Heart right ventricle (tissue), 16 donors: ENCODE measurements around the gene CCDC124. TPM values are rescaled to one million over a fixed set of nuclear protein-coding genes. Genes with fewer than 3 reads are reported as not detected.

ENCODE experiments used
- ATAC-seq, 8 donors: fragments of 200-7000 bp; cut with Tn5 transposase; one replicate each; pipeline ENCODE4 v1.9.1; 2020; ENCODE audit warnings: mild to moderate bottlenecking in 8 of 8, moderate library complexity in 8 of 8, moderate number of reproducible peaks in 1 of 8
- DNase-seq, 2 donors: peaks; one replicate each; pipeline ENCODE4 v3.0.0-alpha.2; 2020
- H3K27ac ChIP-seq, 10 donors: fragments of 200-600 bp; sonication (generic) in 2 of 10; one replicate each; pipeline versions ENCODE4 v1.5.0 to v1.8.0; 2020 to 2022; ENCODE audit warnings: mild to moderate bottlenecking in 3 of 10
- H3K27me3 ChIP-seq, 7 donors: fragments of 200-600 bp; one replicate each; pipeline ENCODE4 v1.8.0; 2021 to 2022; ENCODE audit warnings: mild to moderate bottlenecking in 2 of 7
- H3K36me3 ChIP-seq, 9 donors: fragments of 200-600 bp; sonication (generic) in 1 of 9; one replicate each; pipeline versions ENCODE4 v1.5.0 to v1.8.0; 2020 to 2022; ENCODE audit warnings: mild to moderate bottlenecking in 2 of 9
- H3K4me1 ChIP-seq, 9 donors: fragments of 200-600 bp; sonication (generic) in 1 of 9; one replicate each; pipeline versions ENCODE4 v1.5.0 to v1.8.0; 2020 to 2022; ENCODE audit warnings: mild to moderate bottlenecking in 4 of 9
- H3K4me3 ChIP-seq, 10 donors: fragments of 200-600 bp; sonication (generic) in 2 of 10; one replicate each; pipeline versions ENCODE4 v1.5.0 to v1.8.0; 2020 to 2022; ENCODE audit warnings: mild to moderate bottlenecking in 7 of 10, moderate library complexity in 2 of 10
- H3K9me3 ChIP-seq, 11 donors: fragments of 200-600 bp in 10 of 11; sonication (generic) in 2 of 11; one replicate each; pipeline versions ENCODE4 v1.5.0 to v1.8.0; 2013 to 2022; ENCODE audit warnings: mild to moderate bottlenecking in 2 of 11, control low read depth in 1 of 11, moderate library complexity in 1 of 11
- WGBS, 2 donors: extraction: QIAGEN DNeasy Blood & Tissue Kit; methylation state at CpG; one replicate each; pipeline ENCODE4 v1.1.7; 2013; ENCODE audit warnings: inconsistent platforms in 1 of 2; 5-methylcytosine and 5-hydroxymethylcytosine counted together
- intact Hi-C, 10 donors: fragments of 100-400 bp; cut with DNase I; formaldehyde crosslinking; loops; one replicate each; pipeline versions ENCODE4 v1.11.1 to v1.14.2; 2022
- polyA plus RNA-seq, 2 donors: library from polyadenylated mRNA; stranded (reverse); fragments of 200-250 nt; gene quantifications; one replicate each; pipeline ENCODE4 v1.2.3, GENCODE V29; 2013
- total RNA-seq, 10 donors: library from RNA; stranded (reverse); fragmentation: NEBNext Ultra II Directional in 3 of 10; extraction: Animal tissue kit (Norgen Biotek cat#: 25700) in 3 of 10; gene quantifications; one replicate each; pipeline versions ENCODE4 v1.2.1 to v1.2.4, GENCODE V29; 2021 to 2023
- TF ChIP-seq, protein P1 (sequence below), 9 donors: fragments of 200-600 bp; sonication (generic) in 2 of 9; IDR thresholded peaks; one replicate each; pipeline versions ENCODE4 v1.5.0 to v1.8.0; 2021 to 2022; ENCODE audit warnings: antibody characterized with exemption in 9 of 9, mild to moderate bottlenecking in 5 of 9, moderate library complexity in 1 of 9
- donor health status: Arrhythmogenic right ventricular cardiomyopathy.
- donor health status: ischemic (EF 13 %, LVEDD 7.1; RV severe dilation, severe dysfunction).
- donor health status: healthy with polysubstance abuse.
- donor health status: DM: no; HTN: yes; CAD: no.
- donor health status: DM: no; HTN: no; CAD: no.
- donor health status: ischemic (EF 25% LVEDD 6.9; RV normal size, moderate dysfunction).
- donor health status: ischemic (EF 25% LVEDD 5.7; RV mildly dilated, moderate dysfunction).
- donor health status: healthy.
- donor health status: DM: yes; HTN: yes; CAD: no.
- donor health status: Ischemic cardiomyopathy.
- donor health status: ischemic (EF 35%, LVEDD 5.7; RV mildly dilated, moderate dysfunction).
- donor health status: nonischemic (EF 11% LVEDD 7.7; RV severe dilation, severe dysfunction).
- donor health status: DM: yes; HTN: yes; CAD: no.
- donor health status: PGD.
- donor health status: ischemic (EF 29% LVEDD 5.4; RV normal size, mild dysfunction).
- donor health status: nonischemic (EF 23%, LVEDD 6.1; RV moderate dilation, normal function).

CCDC124 gene
- total and polyA plus RNA-seq, 12 donors, result 52.0 to 240 (median 66.2) TPM

DNA sequence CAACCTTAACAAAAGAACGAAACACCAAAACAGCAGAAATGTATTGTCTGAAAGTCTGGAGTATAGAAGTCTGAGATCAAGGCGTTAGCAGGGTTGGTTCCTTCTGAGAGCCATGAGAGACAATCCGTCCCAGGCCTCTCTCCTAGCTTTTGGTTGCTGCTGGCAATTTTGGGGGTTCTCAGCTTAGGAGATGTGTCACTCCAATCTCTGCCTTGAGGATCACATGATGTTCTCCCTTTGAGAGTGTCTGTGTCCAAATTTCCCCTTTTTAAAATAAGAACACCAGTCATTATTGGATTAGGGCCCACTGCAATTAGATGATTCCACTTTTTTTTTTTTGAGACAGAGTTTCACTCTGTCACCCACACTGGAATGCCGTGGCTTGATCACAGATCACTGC lies 44.2 kb downstream of the CCDC124 start:
- TF ChIP-seq, protein P1, sequence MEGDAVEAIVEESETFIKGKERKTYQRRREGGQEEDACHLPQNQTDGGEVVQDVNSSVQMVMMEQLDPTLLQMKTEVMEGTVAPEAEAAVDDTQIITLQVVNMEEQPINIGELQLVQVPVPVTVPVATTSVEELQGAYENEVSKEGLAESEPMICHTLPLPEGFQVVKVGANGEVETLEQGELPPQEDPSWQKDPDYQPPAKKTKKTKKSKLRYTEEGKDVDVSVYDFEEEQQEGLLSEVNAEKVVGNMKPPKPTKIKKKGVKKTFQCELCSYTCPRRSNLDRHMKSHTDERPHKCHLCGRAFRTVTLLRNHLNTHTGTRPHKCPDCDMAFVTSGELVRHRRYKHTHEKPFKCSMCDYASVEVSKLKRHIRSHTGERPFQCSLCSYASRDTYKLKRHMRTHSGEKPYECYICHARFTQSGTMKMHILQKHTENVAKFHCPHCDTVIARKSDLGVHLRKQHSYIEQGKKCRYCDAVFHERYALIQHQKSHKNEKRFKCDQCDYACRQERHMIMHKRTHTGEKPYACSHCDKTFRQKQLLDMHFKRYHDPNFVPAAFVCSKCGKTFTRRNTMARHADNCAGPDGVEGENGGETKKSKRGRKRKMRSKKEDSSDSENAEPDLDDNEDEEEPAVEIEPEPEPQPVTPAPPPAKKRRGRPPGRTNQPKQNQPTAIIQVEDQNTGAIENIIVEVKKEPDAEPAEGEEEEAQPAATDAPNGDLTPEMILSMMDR (IDR thresholded peaks at IDR 0.05), result no peak
- DNase-seq (no peak), ATAC-seq (no peak)
- Histone ChIP-seq H3K4me1 (peaks cover 0 to 4% (median 0%) of the 10 kb centered on the region in 9 donors), H3K27me3 (peaks cover 0 to 35% (median 15%) of the 10 kb centered on the region in 7 donors), H3K9me3 (no peaks in the 10 kb centered on the region), H3K27ac (no peak overlapping the region), H3K4me3 (no peak overlapping the region), H3K36me3 (no peaks in the 10 kb centered on the region)
- WGBS, 2 donors, result 84 to 86% methylated on average over 4 of the region's 4 CpGs
- intact Hi-C loops, result no loop called here

DNA sequence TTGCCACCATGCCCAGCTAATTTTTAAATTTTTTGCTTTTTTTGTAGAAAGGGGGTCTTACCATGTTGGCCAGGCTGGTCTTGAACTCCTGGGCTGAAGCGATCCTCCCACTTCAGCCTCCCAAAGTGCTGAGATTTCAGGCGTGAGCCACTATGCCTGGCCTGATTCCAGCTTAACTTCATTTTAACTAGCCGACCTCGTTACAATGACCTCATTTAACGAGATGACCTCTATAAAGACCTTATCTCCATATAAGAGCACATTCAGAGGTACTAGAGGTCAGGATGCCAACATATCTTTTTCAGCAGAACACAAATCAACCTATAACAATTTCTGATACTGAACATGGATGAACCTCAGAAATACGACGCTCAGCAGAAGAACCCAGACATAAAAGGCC lies 44.7 kb downstream of the CCDC124 start:
- WGBS, 2 donors, result 56 to 57% methylated on average over 7 of the region's 7 CpGs
- H3K27ac ChIP-seq, result no peak overlapping the region
- peaks cover 0 to 39% (median 20%) of the 10 kb centered on the region in 7 donors for H3K27me3 ChIP-seq
- ATAC-seq, result no peak
- TF ChIP-seq, protein P1 (IDR thresholded peaks at IDR 0.05), result no peak
- H3K36me3 ChIP-seq, result no peaks in the 10 kb centered on the region
- H3K4me3 ChIP-seq, result no peak overlapping the region
- intact Hi-C loops, result no loop called here
- no peaks in the 10 kb centered on the region for H3K9me3 ChIP-seq
- peaks cover 0 to 4% (median 0%) of the 10 kb centered on the region in 9 donors for H3K4me1 ChIP-seq
- no peak for DNase-seq

DNA sequence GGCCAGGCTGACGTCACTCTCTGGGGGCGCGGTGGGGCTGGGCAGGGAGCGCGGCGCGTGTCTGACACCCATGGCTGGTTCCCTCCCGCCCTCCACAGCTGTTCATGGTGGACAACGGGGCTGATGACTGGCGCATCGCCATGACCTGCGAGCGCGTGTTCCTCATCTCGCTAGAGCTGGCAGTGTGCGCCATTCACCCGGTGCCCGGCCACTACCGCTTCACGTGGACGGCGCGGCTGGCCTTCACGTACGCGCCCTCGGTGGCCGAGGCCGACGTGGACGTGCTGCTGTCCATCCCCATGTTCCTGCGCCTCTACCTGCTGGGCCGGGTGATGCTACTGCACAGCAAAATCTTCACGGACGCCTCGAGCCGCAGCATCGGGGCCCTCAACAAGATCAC lies 48.8 kb downstream of the CCDC124 start:
- no peak overlapping the region for H3K4me3 ChIP-seq
- ATAC-seq, result no peak
- DNase-seq, result no peak
- H3K4me1 ChIP-seq, result peaks cover 0 to 4% (median 0%) of the 10 kb centered on the region in 9 donors
- no peaks in the 10 kb centered on the region for H3K36me3 ChIP-seq
- H3K27ac ChIP-seq, result no peak overlapping the region
- no peaks in the 10 kb centered on the region for H3K9me3 ChIP-seq
- TF ChIP-seq, protein P1 (IDR thresholded peaks at IDR 0.05), result no peak
- WGBS, 2 donors, result 93 to 96% methylated on average over 38 of the region's 38 CpGs
- H3K27me3 ChIP-seq, result peaks cover 0 to 41% (median 28%) of the 10 kb centered on the region in 7 donors
- intact Hi-C loops, result no loop called here

DNA sequence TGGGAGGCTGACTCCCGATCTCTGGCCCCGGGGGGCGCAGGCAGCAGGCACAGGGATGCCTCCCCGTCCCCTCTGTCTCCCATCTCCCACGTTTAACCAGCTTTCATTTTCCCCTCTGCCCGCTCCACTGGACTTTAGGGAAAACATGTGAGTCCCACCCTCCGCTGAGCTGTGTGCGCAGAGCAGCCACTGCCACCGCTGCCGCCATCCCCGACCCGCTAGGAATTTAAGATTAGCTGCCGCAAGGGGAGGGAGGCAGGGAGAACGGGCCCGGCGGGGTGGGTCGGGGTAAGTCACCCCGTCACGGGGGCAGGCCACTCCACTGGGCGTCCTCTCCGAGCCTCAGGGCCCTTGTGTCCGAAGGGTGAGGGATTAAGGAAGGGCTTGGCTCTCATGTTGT lies 49.6 kb downstream of the CCDC124 start:
- Histone ChIP-seq H3K4me3 (no peak overlapping the region), H3K9me3 (no peaks in the 10 kb centered on the region), H3K4me1 (peaks cover 0 to 4% (median 0%) of the 10 kb centered on the region in 9 donors), H3K27ac (no peak overlapping the region), H3K27me3 (peaks cover 0 to 41% (median 28%) of the 10 kb centered on the region in 7 donors), H3K36me3 (no peaks in the 10 kb centered on the region)
- DNase-seq (no peak), ATAC-seq (no peak)
- TF ChIP-seq, protein P1 (IDR thresholded peaks at IDR 0.05), result no peak
- WGBS, 2 donors, result 43 to 62% methylated on average over 22 of the region's 22 CpGs
- intact Hi-C loops, result no loop called here
